Liver (tissue), 9 donors: ENCODE measurements around the gene DOK6. TPM values are rescaled to one million over a fixed set of nuclear protein-coding genes. Genes with fewer than 3 reads are reported as not detected.

Source experiments
- DNase-seq: peaks from one replicate; pipeline ENCODE4 v3.0.0-alpha.2; 2017; ENCODE audit warnings: low spot score
- H3K27ac ChIP-seq, 2 donors: one replicate each; pipeline ENCODE4 v1.7.0; 2013; ENCODE audit warnings: inconsistent platforms in 2 of 2, low read length in 2 of 2, control low read depth in 1 of 2, low read depth in 1 of 2, mild to moderate bottlenecking in 1 of 2
- H3K27me3 ChIP-seq, 4 donors: one replicate each; pipeline versions ENCODE4 v1.6.1 to v1.7.0; 2013; ENCODE audit warnings: low read length in 3 of 4, inconsistent platforms in 1 of 4, mild to moderate bottlenecking in 1 of 4, moderate library complexity in 1 of 4; ENCODE audit not compliant: control insufficient read depth in 4 of 4, insufficient read depth in 4 of 4
- H3K36me3 ChIP-seq, 4 donors: one replicate each; pipeline versions ENCODE4 v1.6.1 to v1.7.0; 2013; ENCODE audit warnings: low read length in 3 of 4, mild to moderate bottlenecking in 3 of 4, low read depth in 1 of 4, moderate library complexity in 1 of 4; ENCODE audit not compliant: control insufficient read depth in 4 of 4, insufficient read depth in 3 of 4
- H3K4me1 ChIP-seq, 4 donors: one replicate each; pipeline versions ENCODE4 v1.6.1 to v1.7.0; 2013; ENCODE audit warnings: low read length in 3 of 4, mild to moderate bottlenecking in 3 of 4, moderate library complexity in 1 of 4; ENCODE audit not compliant: control insufficient read depth in 4 of 4, insufficient read depth in 4 of 4
- H3K4me3 ChIP-seq, 3 donors: one replicate each; pipeline versions ENCODE4 v1.6.1 to v1.7.0; 2013; ENCODE audit warnings: low read length in 3 of 3, control low read depth in 1 of 3, low read depth in 1 of 3, mild to moderate bottlenecking in 1 of 3
- H3K9ac ChIP-seq, 2 donors: one replicate each; pipeline ENCODE4 v1.7.0; 2013; ENCODE audit warnings: low read length in 2 of 2, mild to moderate bottlenecking in 2 of 2, moderate library complexity in 2 of 2, control low read depth in 1 of 2, low read depth in 1 of 2
- H3K9me3 ChIP-seq, 4 donors: one replicate each; pipeline versions ENCODE4 v1.6.1 to v1.7.0; 2013; ENCODE audit warnings: low read length in 3 of 4; ENCODE audit not compliant: control insufficient read depth in 4 of 4
- EGR1 ChIP-seq, 2 donors: IDR thresholded peaks; 2 replicates each; pipeline ENCODE4 v1.6.1; 2016 to 2018; ENCODE audit warnings: antibody characterized with exemption in 2 of 2, low read depth in 2 of 2
- FOXA1 ChIP-seq: IDR thresholded peaks from 2 replicates; pipeline ENCODE4 v1.6.1; 2016; ENCODE audit warnings: antibody characterized with exemption
- FOXA2 ChIP-seq: IDR thresholded peaks from 2 replicates; pipeline ENCODE4 v1.6.1; 2016; ENCODE audit warnings: antibody characterized with exemption
- GABPA ChIP-seq, 2 donors: IDR thresholded peaks in 1 of 2; conservative IDR thresholded peaks in 1 of 2; 2 replicates each; pipeline ENCODE4 v1.6.1; 2016; ENCODE audit warnings: antibody characterized with exemption in 2 of 2, mild to moderate bottlenecking in 1 of 2, moderate library complexity in 1 of 2
- HNF4A ChIP-seq, 2 donors: conservative IDR thresholded peaks; 2 replicates each; pipeline ENCODE4 v1.6.1; 2016; ENCODE audit warnings: antibody characterized with exemption in 2 of 2, mild to moderate bottlenecking in 2 of 2
- HNF4G ChIP-seq: IDR thresholded peaks from 2 replicates; pipeline ENCODE4 v1.6.1; 2016; ENCODE audit warnings: antibody characterized with exemption
- JUND ChIP-seq, 2 donors: IDR thresholded peaks; 2 replicates each; pipeline ENCODE4 v1.6.1; 2016; ENCODE audit warnings: antibody characterized with exemption in 2 of 2
- MAX ChIP-seq: IDR thresholded peaks from 2 replicates; pipeline ENCODE4 v1.6.1; 2016; ENCODE audit warnings: antibody characterized with exemption
- NR2F2 ChIP-seq: IDR thresholded peaks from 2 replicates; pipeline ENCODE4 v1.6.1; 2016; ENCODE audit warnings: antibody characterized with exemption
- RXRA ChIP-seq, 2 donors: IDR thresholded peaks; 2 replicates each; pipeline ENCODE4 v1.6.1; 2017 to 2018; ENCODE audit warnings: antibody characterized with exemption in 2 of 2, mild to moderate bottlenecking in 1 of 2
- SP1 ChIP-seq: IDR thresholded peaks from 2 replicates; pipeline ENCODE4 v1.6.1; 2018; ENCODE audit warnings: antibody characterized with exemption, mild to moderate bottlenecking
- TAF1 ChIP-seq: conservative IDR thresholded peaks from 2 replicates; pipeline ENCODE4 v1.6.1; 2016; ENCODE audit warnings: antibody characterized with exemption, mild to moderate bottlenecking
- YY1 ChIP-seq: IDR thresholded peaks from 2 replicates; pipeline ENCODE4 v1.6.1; 2016; ENCODE audit warnings: antibody characterized with exemption, mild to moderate bottlenecking
- WGBS: extraction: QIAGEN DNeasy Blood & Tissue Kit; methylation state at CpG from one replicate; pipeline ENCODE4 v1.1.7; 2013; 5-methylcytosine and 5-hydroxymethylcytosine counted together
- polyA plus RNA-seq, 2 donors: library from polyadenylated mRNA; stranded (reverse) in 1 of 2; unstranded in 1 of 2; fragments of 200-250 nt in 1 of 2; fragments of >200 nt in 1 of 2; fragmentation: Nextera tagmentation in 1 of 2; extraction: Ambion mirVana in 1 of 2; gene quantifications; one replicate each; pipeline versions ENCODE4 v1.2.1 to v1.2.3, GENCODE V29; 2013 to 2015
- total RNA-seq, 2 donors: library from RNA; depleted of rRNA; stranded (reverse); fragments of >200 nt; gene quantifications; one replicate each; pipeline ENCODE4 v1.2.3, GENCODE V29; 2014
- TF ChIP-seq, protein P1 (sequence below): IDR thresholded peaks from 2 replicates; pipeline ENCODE4 v1.6.1; 2016; ENCODE audit warnings: antibody characterized with exemption
- TF ChIP-seq, protein P2 (sequence below): IDR thresholded peaks from 2 replicates; pipeline ENCODE4 v1.6.1; 2016; ENCODE audit warnings: antibody characterized with exemption
- TF ChIP-seq, protein P3 (sequence below): fragments of 150-350 bp; IDR thresholded peaks from 2 replicates; pipeline ENCODE4 v1.5.1; 2017; ENCODE audit warnings: improper control_type of control experiment, low read depth, low read length; ENCODE audit not compliant: missing input control
- donor health status: healthy.
- donor health status: healthy.
- donor health status: healthy.
- donor health status: healthy.
- donor health status: healthy.

DOK6 gene
- total and polyA plus RNA-seq, 4 donors = 0.08 to 1.1 (median 0.67) TPM

GRCh38 chr18:69838003-69838402 is 437.3 kb downstream of the DOK6 start:
- no peaks in the 10 kb centered on the region for H3K4me1 ChIP-seq
- no peak overlapping the region for H3K4me3 ChIP-seq
- H3K27ac ChIP-seq = no peak overlapping the region
- H3K27me3 ChIP-seq = no peaks in the 10 kb centered on the region
- 99% methylated on average over 1 of the region's 1 CpG for WGBS
- H3K36me3 ChIP-seq = no peaks in the 10 kb centered on the region
- H3K9ac ChIP-seq = no peak overlapping the region
- TF ChIP-seq MAX = no peak
- DNase-seq = no peak
- H3K9me3 ChIP-seq = no peaks in the 10 kb centered on the region

GRCh38 chr18:69838620-69839411 is 438.1 kb downstream of the DOK6 start:
- no peak overlapping the region for H3K4me3 ChIP-seq
- no peak overlapping the region for H3K9ac ChIP-seq
- no peaks in the 10 kb centered on the region for H3K9me3 ChIP-seq
- H3K4me1 ChIP-seq = no peaks in the 10 kb centered on the region
- no peaks in the 10 kb centered on the region for H3K27me3 ChIP-seq
- TF ChIP-seq MAX (no peak), YY1 (no peak), RXRA (IDR thresholded peaks at IDR 0.05) (no peak), NR2F2 (no peak), SP1 (no peak), HNF4G (no peak), JUND (IDR thresholded peaks at IDR 0.05) (no peak), GABPA (IDR thresholded peaks at IDR 0.05 in 1 of 2, conservative IDR thresholded peaks at IDR 0.05 in 1 of 2) (no peak), HNF4A (conservative IDR thresholded peaks at IDR 0.05) (no peak), FOXA1 (no peak), TAF1 (no peak), EGR1 (IDR thresholded peaks at IDR 0.05; ENCODE audit: low read depth in 2 of 2) (no peak), FOXA2 (no peak)
- TF ChIP-seq, protein P1, sequence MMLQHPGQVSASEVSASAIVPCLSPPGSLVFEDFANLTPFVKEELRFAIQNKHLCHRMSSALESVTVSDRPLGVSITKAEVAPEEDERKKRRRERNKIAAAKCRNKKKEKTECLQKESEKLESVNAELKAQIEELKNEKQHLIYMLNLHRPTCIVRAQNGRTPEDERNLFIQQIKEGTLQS = no peak
- TF ChIP-seq, protein P2, sequence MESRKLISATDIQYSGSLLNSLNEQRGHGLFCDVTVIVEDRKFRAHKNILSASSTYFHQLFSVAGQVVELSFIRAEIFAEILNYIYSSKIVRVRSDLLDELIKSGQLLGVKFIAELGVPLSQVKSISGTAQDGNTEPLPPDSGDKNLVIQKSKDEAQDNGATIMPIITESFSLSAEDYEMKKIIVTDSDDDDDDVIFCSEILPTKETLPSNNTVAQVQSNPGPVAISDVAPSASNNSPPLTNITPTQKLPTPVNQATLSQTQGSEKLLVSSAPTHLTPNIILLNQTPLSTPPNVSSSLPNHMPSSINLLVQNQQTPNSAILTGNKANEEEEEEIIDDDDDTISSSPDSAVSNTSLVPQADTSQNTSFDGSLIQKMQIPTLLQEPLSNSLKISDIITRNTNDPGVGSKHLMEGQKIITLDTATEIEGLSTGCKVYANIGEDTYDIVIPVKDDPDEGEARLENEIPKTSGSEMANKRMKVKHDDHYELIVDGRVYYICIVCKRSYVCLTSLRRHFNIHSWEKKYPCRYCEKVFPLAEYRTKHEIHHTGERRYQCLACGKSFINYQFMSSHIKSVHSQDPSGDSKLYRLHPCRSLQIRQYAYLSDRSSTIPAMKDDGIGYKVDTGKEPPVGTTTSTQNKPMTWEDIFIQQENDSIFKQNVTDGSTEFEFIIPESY = no peak
- TF ChIP-seq, protein P3, sequence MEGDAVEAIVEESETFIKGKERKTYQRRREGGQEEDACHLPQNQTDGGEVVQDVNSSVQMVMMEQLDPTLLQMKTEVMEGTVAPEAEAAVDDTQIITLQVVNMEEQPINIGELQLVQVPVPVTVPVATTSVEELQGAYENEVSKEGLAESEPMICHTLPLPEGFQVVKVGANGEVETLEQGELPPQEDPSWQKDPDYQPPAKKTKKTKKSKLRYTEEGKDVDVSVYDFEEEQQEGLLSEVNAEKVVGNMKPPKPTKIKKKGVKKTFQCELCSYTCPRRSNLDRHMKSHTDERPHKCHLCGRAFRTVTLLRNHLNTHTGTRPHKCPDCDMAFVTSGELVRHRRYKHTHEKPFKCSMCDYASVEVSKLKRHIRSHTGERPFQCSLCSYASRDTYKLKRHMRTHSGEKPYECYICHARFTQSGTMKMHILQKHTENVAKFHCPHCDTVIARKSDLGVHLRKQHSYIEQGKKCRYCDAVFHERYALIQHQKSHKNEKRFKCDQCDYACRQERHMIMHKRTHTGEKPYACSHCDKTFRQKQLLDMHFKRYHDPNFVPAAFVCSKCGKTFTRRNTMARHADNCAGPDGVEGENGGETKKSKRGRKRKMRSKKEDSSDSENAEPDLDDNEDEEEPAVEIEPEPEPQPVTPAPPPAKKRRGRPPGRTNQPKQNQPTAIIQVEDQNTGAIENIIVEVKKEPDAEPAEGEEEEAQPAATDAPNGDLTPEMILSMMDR = no peak
- WGBS = 88% methylated on average over 3 of the region's 3 CpGs
- no peaks in the 10 kb centered on the region for H3K36me3 ChIP-seq
- H3K27ac ChIP-seq = no peak overlapping the region
- DNase-seq = no peak
